ENCODE measurements around the gene CYB561.
A peak's percentile ranks its signal among the peaks of the same experiment; 100 is the strongest.

Gene CYB561

GRCh38 chr17:63445954-63446752 is at the start of gene CYB561:
Gene CYB561, minus strand, starts transcription at chr17:63446306. Its CDS starts 8,759 bp downstream, at chr17:63437547.
- peak; percentile 78 for DNase-seq (ENCODE audit: low read depth)
- H3K4me3 ChIP-seq (ENCODE audit: low read length), result peak within 1 kb of the TSS; percentile 60
- TF ChIP-seq, protein P1, sequence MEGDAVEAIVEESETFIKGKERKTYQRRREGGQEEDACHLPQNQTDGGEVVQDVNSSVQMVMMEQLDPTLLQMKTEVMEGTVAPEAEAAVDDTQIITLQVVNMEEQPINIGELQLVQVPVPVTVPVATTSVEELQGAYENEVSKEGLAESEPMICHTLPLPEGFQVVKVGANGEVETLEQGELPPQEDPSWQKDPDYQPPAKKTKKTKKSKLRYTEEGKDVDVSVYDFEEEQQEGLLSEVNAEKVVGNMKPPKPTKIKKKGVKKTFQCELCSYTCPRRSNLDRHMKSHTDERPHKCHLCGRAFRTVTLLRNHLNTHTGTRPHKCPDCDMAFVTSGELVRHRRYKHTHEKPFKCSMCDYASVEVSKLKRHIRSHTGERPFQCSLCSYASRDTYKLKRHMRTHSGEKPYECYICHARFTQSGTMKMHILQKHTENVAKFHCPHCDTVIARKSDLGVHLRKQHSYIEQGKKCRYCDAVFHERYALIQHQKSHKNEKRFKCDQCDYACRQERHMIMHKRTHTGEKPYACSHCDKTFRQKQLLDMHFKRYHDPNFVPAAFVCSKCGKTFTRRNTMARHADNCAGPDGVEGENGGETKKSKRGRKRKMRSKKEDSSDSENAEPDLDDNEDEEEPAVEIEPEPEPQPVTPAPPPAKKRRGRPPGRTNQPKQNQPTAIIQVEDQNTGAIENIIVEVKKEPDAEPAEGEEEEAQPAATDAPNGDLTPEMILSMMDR (IDR thresholded peaks at IDR 0.05; ENCODE audit: insufficient read depth, low read depth, low read length, missing control alignments), result peak; percentile 10

- H3K4me3 ChIP-seq (ENCODE audit: low read length), result no peak overlapping the region
- DNase-seq (ENCODE audit: low read depth), result no peak
- TF ChIP-seq, protein P1 (IDR thresholded peaks at IDR 0.05; ENCODE audit: insufficient read depth, low read depth, low read length, missing control alignments), result no peak
These were observed 49.4 kb upstream of the CYB561 start for GRCh38 chr17:63495491-63495890.

- TF ChIP-seq, protein P1 (IDR thresholded peaks at IDR 0.05; ENCODE audit: insufficient read depth, low read depth, low read length, missing control alignments), result no peak
- DNase-seq (ENCODE audit: low read depth), result no peak
- H3K4me3 ChIP-seq (ENCODE audit: low read length), result no peak overlapping the region
These were observed 48.3 kb upstream of the CYB561 start for GRCh38 chr17:63494300-63494928.

GRCh38 chr17:63493411-63493810 is 47.3 kb upstream of the CYB561 start:
- TF ChIP-seq, protein P1 (IDR thresholded peaks at IDR 0.05; ENCODE audit: insufficient read depth, low read depth, low read length, missing control alignments), result no peak
- DNase-seq (ENCODE audit: low read depth), result no peak
- H3K4me3 ChIP-seq (ENCODE audit: low read length), result no peak overlapping the region

- no peak overlapping the region for H3K4me3 ChIP-seq (ENCODE audit: low read length)
- TF ChIP-seq, protein P1 (IDR thresholded peaks at IDR 0.05; ENCODE audit: insufficient read depth, low read depth, low read length, missing control alignments), result no peak
- DNase-seq (ENCODE audit: low read depth), result no peak
These were observed 46.8 kb upstream of the CYB561 start for GRCh38 chr17:63492940-63493339.

- TF ChIP-seq, protein P1 (IDR thresholded peaks at IDR 0.05; ENCODE audit: insufficient read depth, low read depth, low read length, missing control alignments), result no peak
- DNase-seq (ENCODE audit: low read depth), result no peak
- H3K4me3 ChIP-seq (ENCODE audit: low read length), result no peak overlapping the region
These were observed 46.0 kb upstream of the CYB561 start for GRCh38 chr17:63491977-63492618.
